NT2/D1 (cell line): ENCODE measurements around the gene ITM2B.

Experiments used
- YY1 ChIP-seq: IDR thresholded peaks from 2 replicates; pipeline ENCODE4 v1.6.1; 2011; ENCODE audit not compliant: insufficient read length, insufficient read depth
- ZNF274 ChIP-seq: IDR thresholded peaks from 2 replicates; pipeline ENCODE4 v1.6.1; 2011; ENCODE audit warnings: mild to moderate bottlenecking, low read depth, low read length

- TF ChIP-seq YY1 (no peak), ZNF274 (no peak)
Measured at GRCh38 chr13:48297131-48297786, 64.3 kb downstream of the ITM2B start.
